PC-3 (cell line): ENCODE measurements around the gene CHMP2A.

ENCODE experiments used
- CTCF ChIP-seq: fragments of 300-600 bp; sonication (generic); conservative IDR thresholded peaks from 2 replicates; pipeline ENCODE4 v1.5.1; 2017; ENCODE audit warnings: antibody characterized with exemption, low read depth, mild to moderate bottlenecking, low read length
- EZH2phosphoT487 ChIP-seq: fragments of 300-600 bp; sonication (generic); IDR thresholded peaks from 2 replicates; pipeline ENCODE4 v1.6.1; 2018; ENCODE audit warnings: mild to moderate bottlenecking, antibody characterized with exemption, low read length, borderline replicate concordance

GRCh38 chr19:58558623-58559274 lies 3.8 kb upstream of the CHMP2A start:
- no peak for TF ChIP-seq CTCF
- no peak for TF ChIP-seq EZH2phosphoT487
